Esophagus muscularis mucosa (tissue), 3 donors: ENCODE data around the gene CDH1.

Experiments
- CTCF ChIP-seq, 3 experiments: fragments of 200-600 bp in 2 of 3; fragments of 450-650 bp in 1 of 3; sonication (generic) in 2 of 3; IDR thresholded peaks; one replicate each; pipeline ENCODE4 v1.5.1; 2017 to 2019; ENCODE audit warnings: antibody characterized with exemption in 3 of 3, mild to moderate bottlenecking in 2 of 3, moderate library complexity in 1 of 3
- EP300 ChIP-seq: sonication (generic); formaldehyde crosslinking; IDR thresholded peaks from one replicate; pipeline ENCODE4 v1.6.1; 2017; ENCODE audit warnings: antibody characterized with exemption

GRCh38 chr16:68759062-68759461 lies 22.0 kb downstream of the CDH1 start:
- TF ChIP-seq CTCF (IDR thresholded peaks at IDR 0.05): no peak
- TF ChIP-seq EP300: no peak
